Kidney epithelial cell (primary cell): ENCODE measurements around the gene SLC23A1. TPM values are rescaled to one million over a fixed set of nuclear protein-coding genes. Genes with fewer than 3 reads are reported as not detected.

Experiments
- DNase-seq: peaks from one replicate; pipeline ENCODE4 v3.0.0-alpha.2; 2010; ENCODE audit warnings: low read depth
- H3K27me3 ChIP-seq: 2 replicates; pipeline ENCODE4 v1.6.0; 2011; ENCODE audit warnings: low read length; ENCODE audit not compliant: control insufficient read depth, insufficient read depth
- H3K36me3 ChIP-seq: 2 replicates; pipeline ENCODE4 v1.5.1; 2011; ENCODE audit warnings: low read length; ENCODE audit not compliant: control insufficient read depth, insufficient read depth
- H3K4me3 ChIP-seq: 2 replicates; pipeline ENCODE4 v1.5.1; 2011; ENCODE audit warnings: low read depth, mild to moderate bottlenecking, control low read depth, low read length
- total RNA-seq: library from RNA; depleted of rRNA; stranded (reverse); fragments of >200 nt; gene quantifications from 2 replicates; pipeline ENCODE4 v1.2.3, GENCODE V29; 2015
- TF ChIP-seq, protein P1 (sequence below): IDR thresholded peaks from 2 replicates; pipeline ENCODE4 v1.5.1; 2011; ENCODE audit warnings: mild to moderate bottlenecking, moderate library complexity, low read length, control low read depth, inconsistent platforms; ENCODE audit not compliant: insufficient read depth, poor library complexity, severe bottlenecking

Gene SLC23A1
- total RNA-seq, 1 donor from 2014 or later, result not detected

DNA sequence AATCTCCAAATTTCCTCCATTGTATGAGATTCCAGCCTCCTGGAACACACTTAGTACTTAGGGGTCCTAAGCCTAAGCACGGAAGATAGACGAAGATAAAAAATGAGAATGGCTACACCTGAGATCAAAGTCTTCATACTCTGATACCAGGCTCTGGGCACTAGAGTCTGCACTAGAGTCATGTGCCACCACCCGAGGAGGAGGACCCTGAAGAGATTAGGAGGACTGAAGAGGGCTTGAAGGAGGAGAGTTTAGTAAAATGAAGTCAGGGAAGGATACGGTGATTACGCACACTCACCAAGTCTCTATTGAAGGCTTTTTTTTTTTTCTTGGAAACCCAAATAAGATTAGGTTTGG is 21.4 kb upstream of the SLC23A1 start:
- Histone ChIP-seq H3K4me3 (peak overlapping the region; percentile 15), H3K36me3 (peaks cover 2% of the 10 kb centered on the region), H3K27me3 (no peaks in the 10 kb centered on the region)
- TF ChIP-seq, protein P1, sequence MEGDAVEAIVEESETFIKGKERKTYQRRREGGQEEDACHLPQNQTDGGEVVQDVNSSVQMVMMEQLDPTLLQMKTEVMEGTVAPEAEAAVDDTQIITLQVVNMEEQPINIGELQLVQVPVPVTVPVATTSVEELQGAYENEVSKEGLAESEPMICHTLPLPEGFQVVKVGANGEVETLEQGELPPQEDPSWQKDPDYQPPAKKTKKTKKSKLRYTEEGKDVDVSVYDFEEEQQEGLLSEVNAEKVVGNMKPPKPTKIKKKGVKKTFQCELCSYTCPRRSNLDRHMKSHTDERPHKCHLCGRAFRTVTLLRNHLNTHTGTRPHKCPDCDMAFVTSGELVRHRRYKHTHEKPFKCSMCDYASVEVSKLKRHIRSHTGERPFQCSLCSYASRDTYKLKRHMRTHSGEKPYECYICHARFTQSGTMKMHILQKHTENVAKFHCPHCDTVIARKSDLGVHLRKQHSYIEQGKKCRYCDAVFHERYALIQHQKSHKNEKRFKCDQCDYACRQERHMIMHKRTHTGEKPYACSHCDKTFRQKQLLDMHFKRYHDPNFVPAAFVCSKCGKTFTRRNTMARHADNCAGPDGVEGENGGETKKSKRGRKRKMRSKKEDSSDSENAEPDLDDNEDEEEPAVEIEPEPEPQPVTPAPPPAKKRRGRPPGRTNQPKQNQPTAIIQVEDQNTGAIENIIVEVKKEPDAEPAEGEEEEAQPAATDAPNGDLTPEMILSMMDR, result no peak
- DNase-seq, result no peak

DNA sequence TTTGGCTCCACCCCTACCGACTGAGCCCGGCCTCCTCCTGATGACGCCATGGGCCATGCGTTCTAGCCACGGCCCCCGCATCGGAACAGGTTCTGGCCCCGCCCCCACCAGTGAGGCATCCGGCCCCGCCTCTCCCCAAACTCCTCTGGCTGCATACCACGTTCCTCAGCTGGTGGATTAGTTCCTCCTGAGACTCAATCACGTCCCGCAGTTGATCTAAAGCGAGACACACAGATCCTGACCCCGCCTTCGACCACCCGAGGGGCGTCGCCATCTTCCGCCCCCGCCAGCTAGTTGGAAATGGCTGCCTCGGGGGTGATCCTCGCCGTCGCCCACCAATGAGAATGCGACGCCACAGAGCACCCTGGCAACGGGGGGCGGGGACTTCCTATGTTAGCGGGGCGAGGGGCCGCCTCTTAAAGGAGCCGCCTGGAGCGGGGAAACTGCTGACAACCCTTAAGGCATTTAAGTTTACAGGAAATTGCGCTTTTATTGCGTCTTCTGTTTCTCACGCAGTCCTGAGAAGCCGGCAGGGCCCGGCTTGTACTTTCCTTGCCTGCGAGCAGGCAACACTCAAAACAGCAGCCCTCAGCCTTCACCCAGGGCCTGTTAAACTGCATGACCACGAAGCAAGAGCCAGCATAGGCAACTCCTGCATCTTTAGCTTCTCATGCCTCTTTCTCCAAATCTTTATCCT is 20.8 kb upstream of the SLC23A1 start, which contains the start of gene SPATA24:
Gene SPATA24 (minus strand): TSS at position 303 of the 697 bp plus-strand sequence. CDS start 29 bp downstream, at position 274.
- Histone ChIP-seq H3K4me3 (peak within 1 kb of the TSS; percentile 61), H3K27me3 (no peaks in the 10 kb centered on the region), H3K36me3 (peaks cover 2% of the 10 kb centered on the region)
- TF ChIP-seq, protein P1, result no peak
- peak; percentile 86 for DNase-seq

DNA sequence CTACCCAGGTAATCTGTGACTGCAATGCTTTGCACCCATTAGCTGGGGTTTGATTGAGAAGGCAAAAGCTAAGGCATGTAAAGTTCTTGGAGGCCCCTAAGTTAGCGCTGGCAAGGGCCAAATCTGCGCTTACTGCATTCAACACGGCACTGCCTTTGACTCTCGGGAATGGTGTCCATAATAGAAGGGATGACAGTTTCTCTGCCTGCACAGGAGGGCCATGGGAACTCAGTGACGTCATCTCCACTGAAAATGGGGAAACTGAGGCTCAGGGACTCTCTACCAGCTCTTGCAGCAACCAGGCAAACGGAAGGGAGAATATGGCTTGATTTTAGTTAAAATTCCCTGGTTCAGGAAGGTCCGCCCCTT is 20.3 kb upstream of the SLC23A1 start:
- DNase-seq, result no peak
- Histone ChIP-seq H3K4me3 (peak overlapping the region; percentile 61), H3K27me3 (no peaks in the 10 kb centered on the region), H3K36me3 (peaks cover 2% of the 10 kb centered on the region)
- TF ChIP-seq, protein P1, result no peak

DNA sequence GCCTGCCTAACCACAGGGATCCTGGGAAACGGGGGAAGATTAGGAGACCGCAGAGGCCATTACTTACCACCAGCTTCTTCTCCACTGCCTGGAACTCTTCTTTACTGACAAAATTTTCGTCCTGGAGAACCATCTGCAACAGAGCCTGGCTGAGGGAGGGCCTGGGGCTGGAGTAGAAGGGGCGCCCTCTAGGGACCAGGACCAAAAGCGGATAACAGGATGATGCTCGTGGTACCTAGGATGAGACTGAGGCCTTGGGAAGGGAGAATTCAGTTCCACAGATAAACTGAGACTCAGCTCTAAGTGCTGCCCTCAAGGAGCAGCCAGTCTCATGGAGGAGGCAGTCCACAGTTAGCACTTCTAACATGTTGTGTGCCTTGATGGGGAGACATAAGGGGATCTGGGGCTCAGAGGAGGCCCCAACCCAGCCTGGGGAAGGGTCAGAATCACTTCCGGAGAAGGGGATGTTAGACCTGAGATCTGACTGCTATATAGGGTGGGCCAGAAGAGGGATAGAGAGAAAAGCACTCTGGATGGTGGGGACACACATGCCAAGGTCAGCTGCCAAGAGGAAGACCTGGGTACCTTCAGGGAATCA is 19.6 kb upstream of the SLC23A1 start:
- TF ChIP-seq, protein P1, result peak; percentile 45
- Histone ChIP-seq H3K27me3 (no peaks in the 10 kb centered on the region), H3K36me3 (peaks cover 2% of the 10 kb centered on the region), H3K4me3 (no peak overlapping the region)
- no peak for DNase-seq

DNA sequence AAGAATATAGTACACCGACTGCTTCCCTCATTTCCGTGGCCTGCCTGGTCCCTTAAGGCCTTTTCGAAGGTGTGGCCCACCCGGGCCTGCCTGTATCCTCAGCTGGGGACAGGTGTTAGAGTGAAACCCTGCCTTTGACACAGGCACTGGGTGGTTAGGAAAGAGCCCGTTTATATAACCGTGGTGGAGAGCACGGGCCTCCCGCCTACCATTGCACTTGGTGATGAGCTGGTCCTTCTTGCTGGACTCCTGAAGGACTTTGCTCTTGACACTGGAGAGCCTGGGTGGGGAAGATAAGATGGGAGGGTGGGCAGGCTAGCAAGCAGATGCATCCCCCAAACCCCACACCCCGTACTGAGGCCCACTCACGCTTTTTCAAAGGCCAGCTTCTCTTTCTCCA is 18.4 kb upstream of the SLC23A1 start:
- DNase-seq, result no peak
- H3K36me3 ChIP-seq, result peaks cover 2% of the 10 kb centered on the region
- H3K27me3 ChIP-seq, result no peaks in the 10 kb centered on the region
- TF ChIP-seq, protein P1, result no peak
- no peak overlapping the region for H3K4me3 ChIP-seq

DNA sequence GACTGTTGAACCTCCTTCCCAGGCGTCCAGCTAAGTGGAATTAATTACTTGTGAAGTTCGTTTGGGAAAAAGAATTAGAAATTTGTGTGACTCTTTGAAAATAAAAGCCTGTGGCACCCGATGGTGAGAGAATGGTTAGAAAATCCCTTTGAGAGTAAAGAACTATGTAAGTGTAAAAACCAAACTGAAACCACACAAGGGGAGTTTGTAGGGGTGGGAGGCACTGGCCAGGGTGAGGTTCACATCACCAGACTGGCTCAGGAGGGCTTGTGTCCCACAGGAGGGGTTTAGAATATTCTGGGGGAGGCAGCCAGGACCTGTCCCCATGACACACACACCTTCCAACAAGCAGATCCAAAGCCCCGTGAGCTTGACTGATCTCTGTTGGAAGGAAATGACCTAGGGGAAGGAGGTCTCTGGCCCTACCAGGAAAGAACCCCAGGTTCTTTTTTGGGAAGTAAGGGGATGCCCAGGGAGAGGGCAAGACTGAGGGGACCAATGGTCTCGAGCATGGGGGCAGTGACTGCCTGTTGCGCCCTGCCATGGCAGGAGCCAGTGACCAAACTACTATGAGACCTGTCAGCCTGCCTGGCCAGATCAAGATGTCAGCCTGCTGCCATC is 16.5 kb upstream of the SLC23A1 start:
- DNase-seq, result no peak
- TF ChIP-seq, protein P1, result no peak
- no peak overlapping the region for H3K4me3 ChIP-seq
- peaks cover 2% of the 10 kb centered on the region for H3K36me3 ChIP-seq
- peaks cover 2% of the 10 kb centered on the region for H3K27me3 ChIP-seq
